Stimulated activated memory B cell treated with anti-CD40 and anti-IgM and Interleukin-4, amounts not matched to agents 10 μg/mL and 1 μg/mL and 100 μg/mL, for 72 hours (primary cell): ENCODE data around the gene RAB11FIP4.
"Not testable (repeated sequence)": the region's sequence is repeated elsewhere in the genome, so short reads cannot be mapped to it uniquely, and the experiment has no call there.

Source experiments
- ATAC-seq: fragments of 150-1000 bp; cut with Tn5 transposase; 2 replicates; pipeline ENCODE4 v1.10.0; 2021
- H3K27ac Mint-ChIP-seq: one replicate; pipeline ENCODE4 v1.8.0; 2022; ENCODE audit warnings: mild to moderate bottlenecking, mixed read lengths
- H3K27me3 Mint-ChIP-seq: one replicate; pipeline ENCODE4 v1.8.0; 2022; ENCODE audit warnings: mixed read lengths
- H3K36me3 Mint-ChIP-seq: one replicate; pipeline ENCODE4 v1.8.0; 2022; ENCODE audit warnings: mixed read lengths
- H3K4me1 Mint-ChIP-seq: one replicate; pipeline ENCODE4 v1.8.0; 2022; ENCODE audit warnings: mixed read lengths
- H3K4me3 Mint-ChIP-seq: one replicate; pipeline ENCODE4 v1.8.0; 2022; ENCODE audit warnings: mild to moderate bottlenecking, moderate library complexity, mixed read lengths
- H3K9me3 Mint-ChIP-seq: one replicate; pipeline ENCODE4 v1.8.0; 2022; ENCODE audit warnings: mixed read lengths

Gene RAB11FIP4

DNA sequence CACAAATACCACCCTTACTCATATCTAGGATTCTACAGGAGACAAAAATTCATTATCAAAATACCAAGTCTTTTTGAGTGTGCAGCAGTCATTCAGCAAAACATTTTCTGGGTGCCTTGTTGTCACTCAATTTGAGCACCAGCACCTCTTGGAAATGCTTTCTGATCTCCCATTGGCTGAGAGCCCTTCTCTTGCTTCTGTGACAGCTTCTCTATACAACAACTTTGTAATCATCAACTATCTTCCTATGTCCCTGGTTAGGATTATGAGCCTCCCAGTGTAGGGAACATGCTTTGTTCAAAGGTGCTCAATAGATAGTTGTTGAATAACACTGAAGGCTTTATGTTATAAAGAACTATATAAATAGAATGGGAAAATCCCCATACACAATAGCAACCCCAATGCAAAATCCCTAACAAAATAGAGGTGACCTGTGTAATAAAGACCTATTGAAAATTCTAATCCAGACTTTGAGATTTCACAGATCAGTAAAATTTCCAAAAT is 10.3 kb upstream of the RAB11FIP4 start:
- Mint-ChIP-seq H3K4me3 (no peak overlapping the region), H3K4me1 (peaks cover 8% of the 10 kb centered on the region), H3K36me3 (peaks cover 7% of the 10 kb centered on the region), H3K27me3 (no peaks in the 10 kb centered on the region), H3K27ac (no peak overlapping the region), H3K9me3 (no peaks in the 10 kb centered on the region)
- no peak for ATAC-seq

DNA sequence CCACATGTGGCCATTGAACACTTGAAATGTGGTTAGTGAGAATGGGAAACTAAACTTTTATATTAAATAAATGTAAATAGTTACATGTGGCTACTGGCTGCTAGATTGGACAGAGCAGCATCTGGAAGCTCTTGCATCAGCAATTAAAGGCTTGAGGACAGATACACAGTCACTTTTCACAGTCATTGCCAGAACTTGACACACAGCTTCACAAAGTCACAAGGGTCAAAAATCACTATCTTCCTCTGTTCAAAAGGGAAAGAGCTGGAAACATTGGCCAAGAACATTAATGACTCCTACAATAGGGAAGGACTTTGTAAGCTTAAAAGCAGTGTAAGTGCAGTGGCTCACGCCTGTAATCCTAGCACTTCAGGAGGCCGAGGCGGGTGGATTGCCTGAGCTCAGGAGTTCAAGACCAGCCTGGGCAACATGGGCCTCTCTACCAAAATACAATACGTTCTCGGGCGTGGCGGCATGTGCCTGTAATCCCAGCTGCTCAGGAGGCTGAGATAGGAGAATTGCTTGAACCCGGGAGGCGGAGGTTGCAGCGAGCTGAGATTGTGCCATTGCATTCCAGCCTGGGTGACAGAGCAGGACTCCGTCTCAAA is 8.7 kb upstream of the RAB11FIP4 start:
- not testable (repeated sequence) for ATAC-seq, H3K4me3 Mint-ChIP-seq, H3K27ac Mint-ChIP-seq, H3K9me3 Mint-ChIP-seq, H3K27me3 Mint-ChIP-seq, H3K36me3 Mint-ChIP-seq, H3K4me1 Mint-ChIP-seq

DNA sequence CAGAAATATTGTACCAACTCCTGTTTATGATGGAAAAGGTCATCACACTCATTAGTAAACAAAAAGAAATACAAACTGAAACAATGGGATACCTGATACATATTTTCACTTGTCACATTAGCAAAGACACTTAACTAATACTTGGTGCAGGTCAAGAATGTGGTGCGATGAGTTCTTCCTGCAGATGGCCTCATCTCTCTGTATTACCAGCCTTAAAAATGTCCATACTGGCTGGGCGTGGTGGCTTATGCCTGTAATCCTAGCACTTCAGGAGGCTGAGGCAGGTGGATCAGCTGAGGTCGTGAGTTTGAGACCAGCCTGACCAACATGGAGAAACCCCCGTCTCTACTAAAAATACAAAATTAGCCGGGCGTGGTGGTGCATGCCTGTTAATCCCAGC is 8.0 kb upstream of the RAB11FIP4 start:
- not testable (repeated sequence) for ATAC-seq, H3K4me3 Mint-ChIP-seq, H3K9me3 Mint-ChIP-seq, H3K4me1 Mint-ChIP-seq, H3K27me3 Mint-ChIP-seq, H3K36me3 Mint-ChIP-seq, H3K27ac Mint-ChIP-seq

DNA sequence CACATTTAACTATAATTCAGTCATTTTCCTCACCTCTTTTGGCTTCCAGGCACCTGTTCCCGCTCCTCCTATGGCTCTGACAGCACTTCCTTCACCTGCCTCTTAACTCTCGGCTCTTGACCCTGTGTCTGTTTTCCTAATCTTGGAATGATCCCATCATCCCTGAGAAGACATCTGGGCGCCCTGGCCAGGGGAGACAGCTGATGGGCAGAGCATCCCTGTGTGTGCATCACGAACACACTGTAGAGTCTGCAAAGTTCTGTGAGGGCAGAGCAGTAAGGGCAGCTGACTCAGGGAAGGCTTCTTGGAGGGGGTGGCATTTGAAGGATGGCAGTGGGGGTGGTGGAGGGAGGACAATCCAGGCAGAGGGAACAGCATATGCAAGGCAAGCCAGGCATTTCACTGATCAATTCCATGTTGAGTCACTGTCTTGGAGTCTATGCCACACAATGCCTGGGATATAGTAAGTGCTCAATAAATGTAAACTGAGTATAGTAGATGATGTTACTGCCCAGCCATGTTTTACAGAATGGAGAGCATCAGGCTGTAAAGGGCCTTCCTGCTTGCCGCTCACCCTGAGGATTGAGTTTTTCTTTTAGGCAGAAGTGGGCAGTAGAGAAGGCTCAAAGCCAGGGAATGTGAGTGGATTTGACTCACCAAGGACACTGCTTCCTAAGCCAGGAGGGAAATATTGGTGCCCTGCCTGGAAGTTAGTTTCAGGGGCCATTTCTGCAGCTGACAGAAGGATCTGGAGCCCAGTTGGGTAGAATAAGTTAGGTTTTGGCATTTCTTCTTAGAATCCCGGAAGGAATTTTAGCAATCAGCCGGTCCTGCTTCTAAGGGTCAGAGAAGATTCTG is 5.8 kb upstream of the RAB11FIP4 start:
- Mint-ChIP-seq H3K27ac (no peak overlapping the region), H3K36me3 (no peaks in the 10 kb centered on the region), H3K4me1 (peaks cover 22% of the 10 kb centered on the region), H3K9me3 (no peaks in the 10 kb centered on the region), H3K4me3 (no peak overlapping the region), H3K27me3 (peaks cover 18% of the 10 kb centered on the region)
- no peak for ATAC-seq

DNA sequence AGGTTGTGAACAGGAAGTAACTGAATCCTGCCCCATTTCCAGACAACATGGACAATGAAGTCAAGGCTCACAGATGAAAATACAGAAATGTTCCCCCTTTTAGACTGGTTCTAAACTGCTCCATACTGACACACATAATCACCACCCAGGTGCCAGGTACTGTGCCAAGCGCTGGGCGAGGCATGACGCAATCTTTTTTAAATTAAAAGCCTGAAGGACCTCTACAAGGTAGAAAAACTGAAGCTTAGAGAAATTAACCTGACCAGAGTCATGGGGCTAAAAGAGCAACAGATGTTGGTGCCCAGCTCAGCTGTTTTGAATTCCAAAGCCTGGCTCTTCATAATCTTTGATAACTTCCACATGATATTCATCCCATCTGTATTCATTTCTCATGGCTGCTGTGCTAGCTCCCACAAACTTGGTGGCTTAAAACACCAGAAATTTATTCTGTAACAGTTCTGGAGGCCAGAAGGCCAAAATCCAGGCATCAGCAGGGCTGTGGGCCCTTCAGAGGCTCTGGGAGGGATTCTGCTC is 4.9 kb upstream of the RAB11FIP4 start:
- peaks cover 22% of the 10 kb centered on the region for H3K27me3 Mint-ChIP-seq
- H3K36me3 Mint-ChIP-seq = no peaks in the 10 kb centered on the region
- no peak overlapping the region for H3K27ac Mint-ChIP-seq
- peaks cover 19% of the 10 kb centered on the region for H3K4me1 Mint-ChIP-seq
- no peak for ATAC-seq
- no peaks in the 10 kb centered on the region for H3K9me3 Mint-ChIP-seq
- no peak overlapping the region for H3K4me3 Mint-ChIP-seq

DNA sequence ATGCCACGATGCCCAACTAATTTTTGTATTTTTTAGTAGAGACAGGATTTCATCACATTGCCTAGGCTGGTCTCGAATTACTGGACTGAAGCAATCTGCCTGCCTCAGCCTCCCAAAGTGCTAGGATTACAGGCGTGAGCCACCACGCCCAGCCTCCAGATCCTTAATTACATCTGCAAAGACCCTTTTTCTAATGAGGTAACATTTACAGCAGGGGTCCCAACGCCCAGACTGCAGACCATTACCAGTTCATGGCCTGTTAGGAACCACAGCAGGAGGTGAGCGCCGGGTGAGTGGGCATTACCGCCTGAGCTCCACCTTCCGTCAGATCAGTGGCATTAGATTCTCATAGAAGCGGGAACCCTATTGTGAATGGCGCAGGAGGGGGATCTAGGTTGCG is 4.0 kb upstream of the RAB11FIP4 start:
- peaks cover 22% of the 10 kb centered on the region for H3K4me1 Mint-ChIP-seq
- H3K36me3 Mint-ChIP-seq = no peaks in the 10 kb centered on the region
- ATAC-seq = no peak
- H3K9me3 Mint-ChIP-seq = no peaks in the 10 kb centered on the region
- no peak overlapping the region for H3K4me3 Mint-ChIP-seq
- H3K27me3 Mint-ChIP-seq = peaks cover 26% of the 10 kb centered on the region
- no peak overlapping the region for H3K27ac Mint-ChIP-seq

DNA sequence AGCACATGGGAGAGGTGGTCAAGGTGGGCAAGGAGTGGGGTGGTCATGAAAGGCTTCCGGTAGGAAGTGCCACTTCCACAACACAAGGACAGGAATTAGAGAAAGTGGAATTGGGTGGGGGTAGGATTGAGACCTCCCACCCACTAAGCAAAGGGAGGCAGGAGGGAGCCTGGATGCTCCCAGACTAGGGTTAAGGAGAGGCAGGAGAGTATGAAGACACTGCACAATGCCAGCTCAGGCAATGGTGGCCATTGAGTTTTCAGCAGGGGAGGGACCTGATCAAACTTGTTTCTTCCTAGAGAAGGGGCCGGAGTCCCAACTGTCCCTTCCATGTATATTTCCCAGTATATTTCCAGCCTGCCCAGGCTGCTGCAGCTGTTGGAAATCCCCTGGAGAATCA is 3.1 kb upstream of the RAB11FIP4 start:
- no peak overlapping the region for H3K4me3 Mint-ChIP-seq
- no peaks in the 10 kb centered on the region for H3K36me3 Mint-ChIP-seq
- H3K9me3 Mint-ChIP-seq = no peaks in the 10 kb centered on the region
- no peak overlapping the region for H3K27ac Mint-ChIP-seq
- H3K27me3 Mint-ChIP-seq = peaks cover 35% of the 10 kb centered on the region
- ATAC-seq = no peak
- H3K4me1 Mint-ChIP-seq = peaks cover 25% of the 10 kb centered on the region

DNA sequence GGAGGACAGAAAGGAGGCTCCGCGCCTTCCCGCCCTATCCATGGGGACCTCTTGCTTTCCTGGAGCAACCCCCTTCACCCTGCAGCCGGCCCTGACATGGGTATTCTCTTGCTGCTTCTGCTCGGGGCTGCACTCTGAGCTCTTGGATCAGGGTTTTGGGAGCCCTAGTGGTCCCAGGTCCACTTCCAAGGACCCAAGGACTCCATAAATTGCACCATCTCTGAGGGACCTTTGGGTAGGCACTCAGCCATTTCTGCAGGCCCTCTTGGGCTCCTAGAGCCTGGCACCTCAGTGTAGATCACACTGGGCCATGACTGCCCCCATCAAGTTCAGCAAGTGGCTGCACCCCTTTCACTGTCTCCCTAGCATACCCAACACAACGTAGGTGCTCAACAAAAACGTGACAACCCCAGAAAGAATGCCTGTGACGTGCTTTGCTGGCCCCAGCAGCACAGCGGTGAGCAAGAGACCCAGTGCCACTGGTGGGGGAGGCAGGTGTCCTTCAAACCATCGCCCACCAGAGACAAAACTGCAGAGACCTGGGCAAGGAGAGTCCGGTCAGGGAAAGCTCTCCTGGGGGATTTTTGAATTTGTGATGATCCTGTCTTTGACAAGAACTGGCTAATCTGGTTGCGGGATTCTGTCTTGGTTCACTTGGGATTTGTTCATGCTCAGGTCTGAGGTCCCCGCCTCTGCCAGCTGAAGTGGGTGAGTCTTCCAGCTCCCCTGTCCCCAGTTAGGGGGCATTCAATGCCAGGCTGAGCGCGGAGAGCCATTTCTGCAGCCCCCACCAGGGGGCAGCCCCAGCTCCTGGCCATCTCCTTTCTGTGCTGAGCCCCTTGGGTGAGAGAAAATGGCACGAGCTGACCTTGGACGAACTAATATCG is 2.5 kb upstream of the RAB11FIP4 start:
- no peak overlapping the region for H3K4me3 Mint-ChIP-seq
- no peak overlapping the region for H3K27ac Mint-ChIP-seq

DNA sequence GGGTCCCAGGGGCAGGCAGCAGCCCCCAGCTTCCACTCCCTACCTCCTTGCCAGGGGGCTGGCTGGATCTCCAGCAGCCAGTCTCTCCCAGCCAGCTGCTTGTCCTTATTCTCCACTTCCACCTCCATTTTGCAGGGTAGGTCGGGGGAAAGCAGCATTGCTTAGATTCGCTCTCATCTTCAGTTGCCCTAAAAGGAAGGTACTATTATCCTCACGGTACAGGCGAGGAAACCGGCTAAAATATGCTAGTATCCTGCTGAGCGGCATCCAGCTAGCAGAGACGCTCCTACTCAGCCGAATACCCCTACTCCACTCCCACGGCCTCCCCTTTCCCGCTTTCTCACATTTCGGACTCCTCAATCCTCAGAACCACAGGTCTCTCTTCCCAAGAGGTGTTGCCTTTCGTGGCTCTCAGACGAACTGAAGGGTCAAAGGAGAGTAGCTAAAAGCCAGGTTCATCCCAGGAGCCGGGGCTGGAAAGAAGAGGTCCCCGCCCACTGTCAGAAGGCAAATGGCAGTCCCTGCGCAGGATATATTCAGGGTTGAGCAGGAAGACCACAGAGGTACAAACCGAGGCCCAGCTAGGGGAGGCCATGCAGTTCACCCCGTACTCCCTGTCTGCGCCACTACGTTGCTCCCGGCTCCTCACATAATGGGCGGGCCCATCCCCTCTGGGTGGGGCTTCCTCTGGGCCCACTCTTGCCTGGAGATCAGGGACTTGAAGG is 1.7 kb upstream of the RAB11FIP4 start:
- no peak for ATAC-seq
- H3K27me3 Mint-ChIP-seq = peaks cover 50% of the 10 kb centered on the region
- no peaks in the 10 kb centered on the region for H3K36me3 Mint-ChIP-seq
- no peak overlapping the region for H3K27ac Mint-ChIP-seq
- H3K4me3 Mint-ChIP-seq = peak overlapping the region; percentile 52
- H3K4me1 Mint-ChIP-seq = peaks cover 25% of the 10 kb centered on the region
- H3K9me3 Mint-ChIP-seq = no peaks in the 10 kb centered on the region

More for the DNA sequence above, 2.5 kb upstream of the RAB11FIP4 start:
- Mint-ChIP-seq H3K27me3 (peaks cover 42% of the 10 kb centered on the region), H3K36me3 (no peaks in the 10 kb centered on the region), H3K9me3 (no peaks in the 10 kb centered on the region), H3K4me1 (peaks cover 25% of the 10 kb centered on the region)
- ATAC-seq = peak; percentile 55

DNA sequence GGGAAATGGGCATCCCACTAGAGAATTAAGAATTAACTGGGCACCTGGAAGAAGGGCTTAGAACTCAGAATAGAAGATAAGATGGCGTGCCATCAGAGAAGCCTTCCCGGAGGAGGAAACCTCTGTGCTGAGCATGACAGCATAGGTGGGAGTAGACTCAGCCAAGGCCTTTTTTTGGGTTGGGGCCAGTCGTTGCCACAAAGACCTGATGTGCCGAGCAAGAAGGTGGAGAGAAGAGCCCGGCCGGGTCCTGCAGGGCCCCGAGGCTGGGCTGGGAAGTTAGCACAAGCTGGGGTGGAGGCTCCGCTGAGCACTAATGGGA is 1.1 kb upstream of the RAB11FIP4 start:
- no peaks in the 10 kb centered on the region for H3K36me3 Mint-ChIP-seq
- peaks cover 51% of the 10 kb centered on the region for H3K27me3 Mint-ChIP-seq
- peaks cover 25% of the 10 kb centered on the region for H3K4me1 Mint-ChIP-seq
- H3K4me3 Mint-ChIP-seq = peak overlapping the region; percentile 52
- no peaks in the 10 kb centered on the region for H3K9me3 Mint-ChIP-seq
- H3K27ac Mint-ChIP-seq = no peak overlapping the region
- ATAC-seq = no peak

DNA sequence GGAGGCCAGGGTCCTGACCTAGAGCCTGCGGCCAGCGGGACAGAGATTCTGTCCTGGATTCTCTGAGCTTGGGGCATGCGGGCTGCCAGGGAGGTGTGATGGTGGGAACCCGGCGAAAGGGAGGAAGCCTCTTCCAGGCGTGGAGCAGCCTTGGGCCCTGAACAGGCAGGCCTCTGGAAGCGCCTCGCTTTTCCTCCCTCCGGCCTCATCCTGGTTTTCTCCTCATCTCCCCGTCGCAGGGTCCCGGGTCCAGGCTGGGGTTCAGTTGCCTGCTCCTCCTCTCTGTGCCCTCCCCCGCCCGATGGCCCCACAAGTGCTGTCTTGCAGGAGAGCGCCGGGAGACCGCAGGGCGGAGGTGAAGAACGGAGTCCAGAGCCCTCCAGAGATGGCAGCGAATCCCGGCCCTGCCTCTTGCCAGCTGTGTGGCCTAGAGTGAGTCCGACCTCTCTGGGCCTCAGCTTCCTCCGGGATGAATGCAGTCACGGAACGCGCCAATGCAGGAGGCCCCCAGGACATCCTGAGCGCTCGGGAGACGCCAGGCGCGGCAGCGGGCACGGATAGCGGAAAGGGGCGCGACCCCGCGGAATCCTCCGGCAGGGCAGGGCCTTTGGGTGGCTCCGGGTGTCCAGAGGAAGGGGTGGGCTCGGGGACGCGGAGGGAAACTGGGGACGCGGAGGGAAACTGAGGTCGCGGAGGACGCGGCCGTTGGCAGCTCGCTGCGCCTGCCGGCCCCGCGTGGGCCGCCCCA is 553 bp upstream of the RAB11FIP4 start:
- Mint-ChIP-seq H3K9me3 (no peaks in the 10 kb centered on the region), H3K4me3 (peak overlapping the region; percentile 70), H3K36me3 (no peaks in the 10 kb centered on the region), H3K27ac (no peak overlapping the region), H3K27me3 (peaks cover 51% of the 10 kb centered on the region), H3K4me1 (peaks cover 25% of the 10 kb centered on the region)
- peak; percentile 32 for ATAC-seq

DNA sequence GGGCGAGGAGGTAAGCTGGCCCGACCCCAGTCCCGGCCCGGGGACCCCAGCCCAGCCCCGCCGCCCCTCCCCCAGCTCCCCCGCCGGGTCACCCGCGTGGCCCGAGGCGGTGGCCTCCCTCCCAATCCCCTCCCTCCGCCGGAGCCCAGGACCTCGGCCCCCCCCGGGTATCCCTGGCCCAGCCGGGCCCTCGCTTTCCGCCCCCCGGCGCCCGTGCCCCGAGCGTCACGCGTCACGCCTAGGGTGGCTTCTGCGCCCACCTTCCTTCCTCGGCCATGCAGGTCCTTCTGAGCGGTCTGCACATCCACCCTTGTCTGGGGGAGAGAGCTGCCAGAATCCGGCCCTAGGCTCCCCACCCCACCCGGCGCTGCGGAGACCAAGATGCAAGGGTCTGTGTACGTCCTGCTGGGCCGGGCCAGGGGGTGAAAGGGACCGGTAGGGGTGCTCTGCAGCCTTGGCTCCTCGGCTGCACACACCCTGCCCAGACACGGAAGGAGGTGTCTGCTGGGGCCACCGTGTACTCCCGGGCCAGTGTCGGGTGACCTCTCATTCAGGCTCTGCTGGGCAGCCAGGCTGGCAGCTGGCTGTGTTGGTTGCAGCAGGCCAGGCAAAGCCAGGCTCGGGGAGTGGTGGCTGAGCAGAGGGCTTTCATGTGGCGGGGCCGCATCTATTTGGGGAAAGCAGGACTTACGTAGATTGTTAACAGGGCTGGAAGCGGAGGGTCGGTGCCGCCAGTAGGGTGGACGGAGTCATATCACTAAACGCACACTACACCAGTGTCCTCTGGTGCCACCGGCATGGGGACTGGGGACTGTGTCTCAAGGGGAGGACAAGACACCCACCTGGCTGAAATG is 754 bp downstream of the RAB11FIP4 start:
- peak; percentile 29 for ATAC-seq
- Mint-ChIP-seq H3K9me3 (no peaks in the 10 kb centered on the region), H3K36me3 (no peaks in the 10 kb centered on the region), H3K27ac (no peak overlapping the region), H3K27me3 (peaks cover 51% of the 10 kb centered on the region), H3K4me3 (peak overlapping the region; percentile 66), H3K4me1 (peaks cover 25% of the 10 kb centered on the region)
